Caco-2 (cell line): ENCODE data around the gene SPAG4. TPM values are rescaled to one million over a fixed set of nuclear protein-coding genes. Genes with fewer than 3 reads are reported as not detected.

Experiments used
- BruUV-seq: library from RNA; stranded (reverse); fragments of 400-500 nt; replicated peaks from 2 replicates; lab custom pipeline; 2021; lab: Mats Ljungman, UMichigan
- CTCF ChIA-PET: fragments of 300-600 bp; sonication (Branson Sonifier 250); formaldehyde crosslinking; loops from one replicate; lab custom pipeline; 2022; ENCODE audit warnings: antibody characterized with exemption; lab: Charles Lee
- POLR2A ChIA-PET: fragments of 300-600 bp; sonication (Branson Sonifier 250); formaldehyde crosslinking; loops from one replicate; lab custom pipeline; 2022; ENCODE audit warnings: antibody characterized with exemption; lab: Charles Lee
- DNase-seq, 2 experiments: peaks; one replicate each; pipeline versions ENCODE4 v3.0.0 to v3.0.0-alpha.2; 2020 to 2022
- H3K27me3 ChIP-seq: replicated peaks from 2 replicates; pipeline ENCODE4 v1.6.0; 2011; ENCODE audit warnings: low read length; ENCODE audit not compliant: control insufficient read depth, insufficient read depth
- H3K36me3 ChIP-seq: 2 replicates; pipeline ENCODE4 v1.5.1; 2011; ENCODE audit warnings: low read length; ENCODE audit not compliant: control insufficient read depth, insufficient read depth
- H3K4me1 ChIP-seq: fragments of 250-450 bp; sonication (Bioruptor Pico); 2 replicates; pipeline ENCODE4 v1.5.1; 2020; ENCODE audit warnings: mild to moderate bottlenecking
- H3K4me3 ChIP-seq: 2 replicates; pipeline ENCODE4 v1.5.1; 2011; ENCODE audit warnings: low read depth, mild to moderate bottlenecking, control low read depth, low read length
- H3K9me3 ChIP-seq: fragments of 250-450 bp; sonication (Bioruptor Pico); 2 replicates; pipeline ENCODE4 v1.5.1; 2020; ENCODE audit warnings: mild to moderate bottlenecking, moderate library complexity
- H3K27ac Mint-ChIP-seq: one replicate; pipeline ENCODE4 v1.8.0; 2022; ENCODE audit warnings: mixed read lengths; ENCODE audit not compliant: unreplicated experiment
- H3K27me3 Mint-ChIP-seq: one replicate; pipeline ENCODE4 v1.8.0; 2022; ENCODE audit warnings: mixed read lengths; ENCODE audit not compliant: insufficient read depth, unreplicated experiment
- H3K36me3 Mint-ChIP-seq: one replicate; pipeline ENCODE4 v1.8.0; 2022; ENCODE audit warnings: mild to moderate bottlenecking, mixed read lengths; ENCODE audit not compliant: insufficient read depth, unreplicated experiment
- H3K4me1 Mint-ChIP-seq: one replicate; pipeline ENCODE4 v1.8.0; 2022; ENCODE audit warnings: low read depth, mixed read lengths; ENCODE audit not compliant: unreplicated experiment
- H3K4me3 Mint-ChIP-seq: one replicate; pipeline ENCODE4 v1.8.0; 2022; ENCODE audit warnings: mild to moderate bottlenecking, moderate library complexity, mixed read lengths; ENCODE audit not compliant: unreplicated experiment
- H3K9me3 Mint-ChIP-seq: one replicate; pipeline ENCODE4 v1.8.0; 2022; ENCODE audit warnings: mixed read lengths; ENCODE audit not compliant: unreplicated experiment
- intact Hi-C: fragments of 100-400 bp; cut with micrococcal nuclease; formaldehyde crosslinking; loops from one replicate; pipeline ENCODE4 v1.10.0; 2022; ENCODE audit not compliant: unreplicated experiment
- total RNA-seq: library from RNA; stranded (reverse); gene quantifications from 2 replicates; pipeline ENCODE4 v1.2.3, GENCODE V29; 2022
- TF ChIP-seq, protein P1 (sequence below), 2 experiments: fragments of 200-600 bp in 1 of 2; IDR thresholded peaks; 1 replicate in 1 of 2; 2 replicates in 1 of 2; pipeline versions ENCODE4 v1.5.1 to v1.8.0; 2011 to 2022; ENCODE audit warnings: antibody characterized with exemption in 1 of 2, control low read depth in 1 of 2, inconsistent platforms in 1 of 2, low read depth in 1 of 2, low read length in 1 of 2, mild to moderate bottlenecking in 1 of 2, moderate library complexity in 1 of 2; ENCODE audit not compliant: insufficient read depth in 1 of 2, severe bottlenecking in 1 of 2, unreplicated experiment in 1 of 2

The SPAG4 gene
- total RNA-seq, 1 experiment from 2014 or later: 5.4 TPM

DNA sequence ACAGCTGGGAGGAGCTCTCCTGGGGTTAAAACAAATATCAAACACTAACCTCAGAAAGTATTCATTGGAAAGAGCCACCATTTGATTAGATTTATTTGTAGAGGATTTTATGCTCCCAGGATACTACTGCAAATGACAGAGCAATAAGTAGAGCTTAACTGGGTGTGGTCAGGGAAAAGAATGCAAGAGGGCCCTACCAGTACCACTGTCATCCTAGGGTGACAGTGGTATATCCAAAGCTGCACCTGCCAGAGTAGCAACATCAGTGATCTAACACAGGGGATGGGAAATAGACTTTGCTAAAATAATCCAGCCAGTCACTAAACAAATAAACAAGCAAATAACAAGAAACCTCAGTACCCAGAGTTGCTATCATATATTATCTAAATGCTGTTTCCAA is 44.1 kb upstream of the SPAG4 start:
- ChIA-PET CTCF (no interaction called here), POLR2A (interaction anchor here (0.5 to 0.6 kb wide), 4 partner anchors 44 to 416 kb away, joined by 3 to 6 read pairs (median 4); partner anchors contain the start of genes NFS1, ROMO1 and SPAG4)
- intact Hi-C loops: no loop called here
- Mint-ChIP-seq H3K36me3 (no peaks in the 10 kb centered on the region), H3K9me3 (peaks cover 10% of the 10 kb centered on the region), H3K4me1 (peaks cover 15% of the 10 kb centered on the region), H3K27me3 (peaks cover 3% of the 10 kb centered on the region), H3K4me3 (no peak overlapping the region), H3K27ac (no peak overlapping the region)
- peak in 1 of 2 experiments; percentile 38 for DNase-seq
- H3K9me3 ChIP-seq: peaks cover 3% of the 10 kb centered on the region; the same call in 1 of the 2 replicates
- TF ChIP-seq, protein P1, sequence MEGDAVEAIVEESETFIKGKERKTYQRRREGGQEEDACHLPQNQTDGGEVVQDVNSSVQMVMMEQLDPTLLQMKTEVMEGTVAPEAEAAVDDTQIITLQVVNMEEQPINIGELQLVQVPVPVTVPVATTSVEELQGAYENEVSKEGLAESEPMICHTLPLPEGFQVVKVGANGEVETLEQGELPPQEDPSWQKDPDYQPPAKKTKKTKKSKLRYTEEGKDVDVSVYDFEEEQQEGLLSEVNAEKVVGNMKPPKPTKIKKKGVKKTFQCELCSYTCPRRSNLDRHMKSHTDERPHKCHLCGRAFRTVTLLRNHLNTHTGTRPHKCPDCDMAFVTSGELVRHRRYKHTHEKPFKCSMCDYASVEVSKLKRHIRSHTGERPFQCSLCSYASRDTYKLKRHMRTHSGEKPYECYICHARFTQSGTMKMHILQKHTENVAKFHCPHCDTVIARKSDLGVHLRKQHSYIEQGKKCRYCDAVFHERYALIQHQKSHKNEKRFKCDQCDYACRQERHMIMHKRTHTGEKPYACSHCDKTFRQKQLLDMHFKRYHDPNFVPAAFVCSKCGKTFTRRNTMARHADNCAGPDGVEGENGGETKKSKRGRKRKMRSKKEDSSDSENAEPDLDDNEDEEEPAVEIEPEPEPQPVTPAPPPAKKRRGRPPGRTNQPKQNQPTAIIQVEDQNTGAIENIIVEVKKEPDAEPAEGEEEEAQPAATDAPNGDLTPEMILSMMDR (IDR thresholded peaks at IDR 0.05; ENCODE audit: insufficient read depth in 1 of 2, low read depth in 1 of 2, low read length in 1 of 2, severe bottlenecking in 1 of 2, unreplicated experiment in 1 of 2): no peak
- no peaks in the 10 kb centered on the region for H3K36me3 ChIP-seq
- H3K4me1 ChIP-seq: peaks cover 6% of the 10 kb centered on the region; the same call in 1 of the 2 replicates
- no peak overlapping the region for H3K4me3 ChIP-seq
- BruUV-seq: no TSS peak
- H3K27me3 ChIP-seq: no peaks in the 10 kb centered on the region

GRCh38 chr20:35572838-35573237 is 42.8 kb upstream of the SPAG4 start:
- no peaks in the 10 kb centered on the region for H3K27me3 ChIP-seq
- no peak for DNase-seq
- ChIA-PET POLR2A (no interaction called here), CTCF (no interaction called here)
- no peaks in the 10 kb centered on the region for H3K36me3 Mint-ChIP-seq
- no peak overlapping the region for H3K4me3 Mint-ChIP-seq
- TF ChIP-seq, protein P1 (IDR thresholded peaks at IDR 0.05; ENCODE audit: insufficient read depth in 1 of 2, low read depth in 1 of 2, low read length in 1 of 2, severe bottlenecking in 1 of 2, unreplicated experiment in 1 of 2): no peak
- peaks cover 10% of the 10 kb centered on the region for H3K9me3 Mint-ChIP-seq
- H3K27ac Mint-ChIP-seq: no peak overlapping the region
- H3K27me3 Mint-ChIP-seq: no peaks in the 10 kb centered on the region
- peaks cover 3% of the 10 kb centered on the region; the same call in 1 of the 2 replicates for H3K9me3 ChIP-seq
- peaks cover 6% of the 10 kb centered on the region; the same call in 1 of the 2 replicates for H3K4me1 ChIP-seq
- H3K4me1 Mint-ChIP-seq: peaks cover 15% of the 10 kb centered on the region
- H3K4me3 ChIP-seq: no peak overlapping the region
- no TSS peak for BruUV-seq
- intact Hi-C loops: no loop called here
- no peaks in the 10 kb centered on the region for H3K36me3 ChIP-seq

- Mint-ChIP-seq H3K36me3 (no peaks in the 10 kb centered on the region), H3K4me3 (no peak overlapping the region), H3K27ac (no peak overlapping the region), H3K9me3 (peaks cover 10% of the 10 kb centered on the region), H3K27me3 (no peaks in the 10 kb centered on the region), H3K4me1 (peaks cover 10% of the 10 kb centered on the region)
- Histone ChIP-seq H3K4me3 (no peak overlapping the region), H3K9me3 (peaks cover 3% of the 10 kb centered on the region), H3K36me3 (no peaks in the 10 kb centered on the region), H3K27me3 (no peaks in the 10 kb centered on the region), H3K4me1 (peaks cover 6% of the 10 kb centered on the region; the same call in 1 of the 2 replicates)
- DNase-seq: peak in 1 of 2 experiments; percentile 59
- ChIA-PET CTCF (interaction anchor here (0.6 kb wide), 2 partner anchors 42 to 63 kb away, joined by 3 to 6 read pairs; no protein-coding TSS in a partner anchor), POLR2A (no interaction called here)
- intact Hi-C loops: loop anchor here (1.0 kb wide), 1 partner anchor 8 kb away; no protein-coding TSS in a partner anchor
- TF ChIP-seq, protein P1 (IDR thresholded peaks at IDR 0.05; ENCODE audit: insufficient read depth in 1 of 2, low read depth in 1 of 2, low read length in 1 of 2, severe bottlenecking in 1 of 2, unreplicated experiment in 1 of 2): no peak
- BruUV-seq: no TSS peak
Observed at GRCh38 chr20:35575958-35576357, 39.7 kb upstream of the SPAG4 start.
